ENCODE measurements around the gene E2F1. TPM values are rescaled to one million over a fixed set of nuclear protein-coding genes. Genes with fewer than 3 reads are reported as not detected.

E2F1 gene
- total RNA-seq, 2 donors from 2014 or later: 2.6 to 11.5 TPM

- H3K4me1 Mint-ChIP-seq: peaks cover 6% of the 10 kb centered on the region
- no peaks in the 10 kb centered on the region for H3K27me3 Mint-ChIP-seq
- no peak overlapping the region for H3K27ac Mint-ChIP-seq
- ATAC-seq (no peak), DNase-seq (no peak)
- H3K36me3 Mint-ChIP-seq (ENCODE audit: low read depth): no peaks in the 10 kb centered on the region
- H3K9me3 ChIP-seq (ENCODE audit: control insufficient read depth, low read length, poor library complexity, severe bottlenecking): no peaks in the 10 kb centered on the region
- H3K4me3 Mint-ChIP-seq: no peak overlapping the region
These were observed 38.4 kb upstream of the E2F1 start for GRCh38 chr20:33724439-33725094.

- ATAC-seq (no peak), DNase-seq (no peak)
- H3K4me3 Mint-ChIP-seq: no peak overlapping the region
- H3K36me3 Mint-ChIP-seq (ENCODE audit: low read depth): no peaks in the 10 kb centered on the region
- peaks cover 12% of the 10 kb centered on the region for H3K4me1 Mint-ChIP-seq
- H3K27me3 Mint-ChIP-seq: no peaks in the 10 kb centered on the region
- H3K9me3 ChIP-seq (ENCODE audit: control insufficient read depth, low read length, poor library complexity, severe bottlenecking): no peaks in the 10 kb centered on the region
- H3K27ac Mint-ChIP-seq: peak overlapping the region; percentile 8
These were observed 35.4 kb upstream of the E2F1 start for GRCh38 chr20:33721391-33722140.

GRCh38 chr20:33719989-33720709 lies 34.0 kb upstream of the E2F1 start, which contains the start of gene PXMP4:
PXMP4 (minus strand) TSS chr20:33720310; CDS start chr20:33720207, 103 bp downstream.
- peaks cover 3% of the 10 kb centered on the region for H3K36me3 Mint-ChIP-seq (ENCODE audit: low read depth)
- ATAC-seq (peak; percentile 98), DNase-seq (peak; percentile 69 to 79 (median 73))
- H3K27ac Mint-ChIP-seq: peak within 1 kb of the TSS; percentile 8
- no peaks in the 10 kb centered on the region for H3K9me3 ChIP-seq (ENCODE audit: control insufficient read depth, low read length, poor library complexity, severe bottlenecking)
- peaks cover 12% of the 10 kb centered on the region for H3K4me1 Mint-ChIP-seq
- peak within 1 kb of the TSS; percentile 80 for H3K4me3 Mint-ChIP-seq
- no peaks in the 10 kb centered on the region for H3K27me3 Mint-ChIP-seq

GRCh38 chr20:33719277-33719988 lies 33.2 kb upstream of the E2F1 start:
- Mint-ChIP-seq H3K36me3 (ENCODE audit: low read depth) (peaks cover 3% of the 10 kb centered on the region), H3K27ac (peak overlapping the region; percentile 8), H3K4me3 (peak overlapping the region; percentile 80), H3K4me1 (peaks cover 12% of the 10 kb centered on the region), H3K27me3 (no peaks in the 10 kb centered on the region)
- no peaks in the 10 kb centered on the region for H3K9me3 ChIP-seq (ENCODE audit: control insufficient read depth, low read length, poor library complexity, severe bottlenecking)
- DNase-seq (no peak), ATAC-seq (no peak)

- Mint-ChIP-seq H3K36me3 (ENCODE audit: low read depth) (peaks cover 12% of the 10 kb centered on the region), H3K27ac (no peak overlapping the region), H3K4me1 (peaks cover 18% of the 10 kb centered on the region), H3K27me3 (no peaks in the 10 kb centered on the region), H3K4me3 (no peak overlapping the region)
- no peaks in the 10 kb centered on the region for H3K9me3 ChIP-seq (ENCODE audit: control insufficient read depth, low read length, poor library complexity, severe bottlenecking)
- no peak for DNase-seq
- ATAC-seq: no peak
These were observed 30.3 kb upstream of the E2F1 start for GRCh38 chr20:33716498-33716897.

GRCh38 chr20:33713865-33714367 lies 27.7 kb upstream of the E2F1 start:
- Mint-ChIP-seq H3K27me3 (no peaks in the 10 kb centered on the region), H3K27ac (no peak overlapping the region), H3K4me3 (no peak overlapping the region), H3K36me3 (ENCODE audit: low read depth) (peaks cover 18% of the 10 kb centered on the region), H3K4me1 (peaks cover 21% of the 10 kb centered on the region)
- ATAC-seq: no peak
- no peak for DNase-seq
- no peaks in the 10 kb centered on the region for H3K9me3 ChIP-seq (ENCODE audit: control insufficient read depth, low read length, poor library complexity, severe bottlenecking)

GRCh38 chr20:33711446-33711738 lies 25.2 kb upstream of the E2F1 start:
- DNase-seq (no peak), ATAC-seq (no peak)
- H3K9me3 ChIP-seq (ENCODE audit: control insufficient read depth, low read length, poor library complexity, severe bottlenecking): no peaks in the 10 kb centered on the region
- Mint-ChIP-seq H3K27me3 (no peaks in the 10 kb centered on the region), H3K4me1 (peaks cover 21% of the 10 kb centered on the region), H3K27ac (peak overlapping the region; percentile 3), H3K36me3 (ENCODE audit: low read depth) (peaks cover 18% of the 10 kb centered on the region), H3K4me3 (no peak overlapping the region)

GRCh38 chr20:33710681-33711445 lies 24.7 kb upstream of the E2F1 start:
- Mint-ChIP-seq H3K27me3 (no peaks in the 10 kb centered on the region), H3K36me3 (ENCODE audit: low read depth) (peaks cover 16% of the 10 kb centered on the region), H3K4me1 (peaks cover 21% of the 10 kb centered on the region), H3K27ac (peak overlapping the region; percentile 3), H3K4me3 (no peak overlapping the region)
- ATAC-seq (no peak), DNase-seq (no peak)
- no peaks in the 10 kb centered on the region for H3K9me3 ChIP-seq (ENCODE audit: control insufficient read depth, low read length, poor library complexity, severe bottlenecking)

GRCh38 chr20:33709905-33710541 lies 23.8 kb upstream of the E2F1 start:
- Mint-ChIP-seq H3K4me1 (peaks cover 21% of the 10 kb centered on the region), H3K27ac (no peak overlapping the region), H3K27me3 (no peaks in the 10 kb centered on the region), H3K4me3 (no peak overlapping the region), H3K36me3 (ENCODE audit: low read depth) (peaks cover 16% of the 10 kb centered on the region)
- no peak for DNase-seq
- H3K9me3 ChIP-seq (ENCODE audit: control insufficient read depth, low read length, poor library complexity, severe bottlenecking): no peaks in the 10 kb centered on the region
- ATAC-seq: no peak

GRCh38 chr20:33709398-33709797 lies 23.2 kb upstream of the E2F1 start:
- Mint-ChIP-seq H3K4me3 (no peak overlapping the region), H3K4me1 (peaks cover 21% of the 10 kb centered on the region), H3K27me3 (no peaks in the 10 kb centered on the region), H3K27ac (no peak overlapping the region), H3K36me3 (ENCODE audit: low read depth) (peaks cover 16% of the 10 kb centered on the region)
- no peak for ATAC-seq
- no peak for DNase-seq
- no peaks in the 10 kb centered on the region for H3K9me3 ChIP-seq (ENCODE audit: control insufficient read depth, low read length, poor library complexity, severe bottlenecking)

GRCh38 chr20:33707668-33708067 lies 21.5 kb upstream of the E2F1 start:
- no peak for DNase-seq
- Mint-ChIP-seq H3K36me3 (ENCODE audit: low read depth) (peaks cover 6% of the 10 kb centered on the region), H3K4me3 (no peak overlapping the region), H3K4me1 (peaks cover 17% of the 10 kb centered on the region), H3K27ac (no peak overlapping the region), H3K27me3 (no peaks in the 10 kb centered on the region)
- H3K9me3 ChIP-seq (ENCODE audit: control insufficient read depth, low read length, poor library complexity, severe bottlenecking): no peaks in the 10 kb centered on the region
- no peak for ATAC-seq
